Globus pallidus (tissue), 1 donor: ENCODE results near the gene VSIG4.
"Not testable (repeated sequence)": the region's sequence is repeated elsewhere in the genome, so short reads cannot be mapped to it uniquely, and the experiment has no call there.

Source experiments
- DNase-seq: peaks from one replicate; pipeline ENCODE4 v3.0.0-alpha.2; 2015; ENCODE audit warnings: low spot score

Gene VSIG4

GRCh38 chrX:65976161-65976560, 63.7 kb downstream of the VSIG4 start:
- no peak for DNase-seq

GRCh38 chrX:65975161-65975751, 64.6 kb downstream of the VSIG4 start:
- DNase-seq: not testable (repeated sequence)
